Pancreas (tissue), 10 donors: Measurements from ENCODE around the gene PPP2R2C. TPM values are rescaled to one million over a fixed set of nuclear protein-coding genes. Genes with fewer than 3 reads are reported as not detected.
A peak's percentile ranks its signal among the peaks of the same experiment; 100 is the strongest.

Source experiments
- ATAC-seq, 4 donors: fragments of 200-7000 bp; cut with Tn5 transposase; one replicate each; pipeline versions ENCODE4 v1.8.0 to v1.9.1; 2020; ENCODE audit warnings: mild to moderate bottlenecking in 4 of 4, moderate library complexity in 4 of 4
- DNase-seq, 6 donors: peaks; one replicate each; pipeline ENCODE4 v3.0.0-alpha.2; 2020
- FAIRE-seq: peaks from 2 replicates; lab custom pipeline; 2012; peaks lifted over from hg19 to GRCh38; lab: Jason Lieb, UNC
- H3K27ac ChIP-seq, 4 donors: fragments of 200-600 bp; sonication (generic); 1 replicate in 3 of 4; 2 replicates in 1 of 4; pipeline versions ENCODE4 v1.5.0 to v1.8.0; 2020
- H3K27me3 ChIP-seq, 4 donors: fragments of 200-600 bp; one replicate each; pipeline ENCODE4 v1.8.0; 2021
- H3K36me3 ChIP-seq, 3 donors: fragments of 200-600 bp; sonication (generic) in 1 of 3; one replicate each; pipeline versions ENCODE4 v1.5.0 to v1.8.0; 2020 to 2021
- H3K4me1 ChIP-seq, 3 donors: fragments of 200-600 bp; one replicate each; pipeline ENCODE4 v1.8.0; 2021
- H3K4me3 ChIP-seq, 4 donors: fragments of 200-600 bp; sonication (generic) in 2 of 4; one replicate each; pipeline versions ENCODE4 v1.5.0 to v1.8.0; 2020 to 2021
- H3K9me3 ChIP-seq, 4 donors: fragments of 200-600 bp; one replicate each; pipeline ENCODE4 v1.8.0; 2021
- WGBS, 2 donors: extraction: QIAGEN DNeasy Blood & Tissue Kit; methylation state at CpG; one replicate each; pipeline ENCODE4 v1.1.7; 2013; 5-methylcytosine and 5-hydroxymethylcytosine counted together
- intact Hi-C, 3 donors: fragments of 100-400 bp; cut with DNase I; formaldehyde crosslinking; loops; one replicate each; pipeline versions ENCODE4 v1.11.1 to v1.14.2; 2022
- polyA plus RNA-seq, 2 donors: library from polyadenylated mRNA; stranded (reverse); fragments of 200-250 nt; gene quantifications; one replicate each; pipeline ENCODE4 v1.2.3, GENCODE V29; 2013
- total RNA-seq, 6 donors: library from RNA; stranded (reverse); fragmentation: NEBNext Ultra II Directional in 4 of 6; extraction: Animal tissue kit (Norgen Biotek cat#: 25700) in 4 of 6; gene quantifications; one replicate each; pipeline versions ENCODE4 v1.2.1 to v1.2.4, GENCODE V29; 2021 to 2023
- TF ChIP-seq, protein P1 (sequence below), 4 donors: fragments of 200-600 bp; sonication (generic) in 3 of 4; IDR thresholded peaks; one replicate each; pipeline versions ENCODE4 v1.5.0 to v1.8.0; 2021; ENCODE audit warnings: antibody characterized with exemption in 4 of 4
- donor health status: healthy with polysubstance abuse.
- donor health status: DM: no; HTN: no; CAD: no; lungs with moderate emphysema.
- donor health status: DM: no; HTN: no; CAD: no.
- donor health status: control.
- donor health status: control.
- donor health status: Bipolar disorder and iron deficiency.
- donor health status: DM: yes; HTN: yes; CAD: no.
- donor health status: DM: no; HTN: no; CAD: no.
- donor health status: DM: no; HTN: no; CAD: no.
- donor health status: DM: yes; HTN: yes; CAD: no.

The PPP2R2C gene
- total and polyA plus RNA-seq, 8 donors, result 0.05 to 2.0 (median 0.55) TPM

DNA sequence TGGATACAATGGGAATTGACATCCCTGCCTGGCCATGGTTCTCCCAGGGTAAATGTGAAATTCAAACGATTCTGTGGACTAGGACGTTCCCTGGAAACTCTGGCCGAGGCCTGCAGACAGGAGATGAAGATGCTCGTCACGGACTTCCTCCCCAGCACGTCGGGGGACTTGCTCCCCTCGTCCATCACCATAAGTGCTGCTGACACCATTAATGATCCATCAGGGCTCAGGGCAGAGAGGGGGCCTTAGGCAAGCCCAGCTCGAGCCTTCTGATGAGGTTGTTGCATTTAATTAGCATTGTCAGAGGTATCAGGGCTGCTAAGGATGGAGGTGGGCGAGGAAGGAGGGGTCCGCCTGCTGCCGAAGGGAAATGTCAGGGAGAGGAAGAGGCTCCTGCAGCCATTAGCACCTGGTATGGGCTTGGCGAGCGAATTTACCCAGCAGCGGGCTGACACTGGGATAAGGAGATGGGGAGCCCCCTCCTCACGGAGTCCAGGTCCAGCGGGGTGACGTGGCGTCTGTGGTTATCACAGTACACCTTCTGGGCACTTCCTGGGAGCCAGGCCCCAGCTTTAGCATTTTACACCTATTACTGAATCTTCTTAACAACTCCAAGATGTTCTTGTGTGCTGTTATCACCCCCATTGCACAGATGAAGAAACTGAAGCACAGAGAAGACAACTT is 83.1 kb downstream of the PPP2R2C start:
- Histone ChIP-seq H3K27ac (no peak overlapping the region), H3K4me1 (no peaks in the 10 kb centered on the region), H3K9me3 (no peaks in the 10 kb centered on the region), H3K36me3 (no peaks in the 10 kb centered on the region), H3K27me3 (no peaks in the 10 kb centered on the region), H3K4me3 (no peak overlapping the region)
- intact Hi-C loops, result no loop called here
- DNase-seq, result peak in 1 of 6 donors; percentile 10
- no peak for ATAC-seq
- TF ChIP-seq, protein P1, sequence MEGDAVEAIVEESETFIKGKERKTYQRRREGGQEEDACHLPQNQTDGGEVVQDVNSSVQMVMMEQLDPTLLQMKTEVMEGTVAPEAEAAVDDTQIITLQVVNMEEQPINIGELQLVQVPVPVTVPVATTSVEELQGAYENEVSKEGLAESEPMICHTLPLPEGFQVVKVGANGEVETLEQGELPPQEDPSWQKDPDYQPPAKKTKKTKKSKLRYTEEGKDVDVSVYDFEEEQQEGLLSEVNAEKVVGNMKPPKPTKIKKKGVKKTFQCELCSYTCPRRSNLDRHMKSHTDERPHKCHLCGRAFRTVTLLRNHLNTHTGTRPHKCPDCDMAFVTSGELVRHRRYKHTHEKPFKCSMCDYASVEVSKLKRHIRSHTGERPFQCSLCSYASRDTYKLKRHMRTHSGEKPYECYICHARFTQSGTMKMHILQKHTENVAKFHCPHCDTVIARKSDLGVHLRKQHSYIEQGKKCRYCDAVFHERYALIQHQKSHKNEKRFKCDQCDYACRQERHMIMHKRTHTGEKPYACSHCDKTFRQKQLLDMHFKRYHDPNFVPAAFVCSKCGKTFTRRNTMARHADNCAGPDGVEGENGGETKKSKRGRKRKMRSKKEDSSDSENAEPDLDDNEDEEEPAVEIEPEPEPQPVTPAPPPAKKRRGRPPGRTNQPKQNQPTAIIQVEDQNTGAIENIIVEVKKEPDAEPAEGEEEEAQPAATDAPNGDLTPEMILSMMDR (IDR thresholded peaks at IDR 0.05), result no peak
- WGBS, 2 donors, result 47 to 50% methylated on average over 19 of the region's 19 CpGs
- no peak for FAIRE-seq

DNA sequence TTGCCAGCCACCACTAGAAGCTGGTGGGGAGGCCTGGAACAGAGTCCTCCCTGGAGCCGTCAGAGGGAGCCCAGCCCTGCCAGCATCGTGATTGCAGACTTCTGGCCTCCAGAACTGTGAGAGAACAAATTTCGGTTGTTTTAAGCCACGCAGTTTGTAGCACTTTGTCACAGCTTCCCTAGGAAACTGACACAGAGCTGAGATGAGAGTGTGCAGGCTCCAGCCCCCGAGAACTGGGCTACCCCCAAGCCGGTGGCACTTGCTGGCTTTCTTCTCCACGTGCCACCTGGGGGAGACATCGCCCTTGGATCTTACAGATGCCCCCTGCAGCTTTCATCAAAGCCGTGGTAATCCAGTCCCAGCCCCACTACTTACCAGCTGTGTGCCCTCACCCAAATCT is 83.7 kb downstream of the PPP2R2C start:
- no peaks in the 10 kb centered on the region for H3K9me3 ChIP-seq
- H3K27me3 ChIP-seq, result no peaks in the 10 kb centered on the region
- 39 to 40% methylated on average over 9 of the region's 9 CpGs for WGBS, 2 donors
- H3K27ac ChIP-seq, result no peak overlapping the region
- intact Hi-C loops, result no loop called here
- DNase-seq, result peak in 1 of 6 donors; percentile 0
- no peak overlapping the region for H3K4me3 ChIP-seq
- no peak for FAIRE-seq
- H3K36me3 ChIP-seq, result no peaks in the 10 kb centered on the region
- ATAC-seq, result no peak
- TF ChIP-seq, protein P1 (IDR thresholded peaks at IDR 0.05), result no peak
- no peaks in the 10 kb centered on the region for H3K4me1 ChIP-seq

DNA sequence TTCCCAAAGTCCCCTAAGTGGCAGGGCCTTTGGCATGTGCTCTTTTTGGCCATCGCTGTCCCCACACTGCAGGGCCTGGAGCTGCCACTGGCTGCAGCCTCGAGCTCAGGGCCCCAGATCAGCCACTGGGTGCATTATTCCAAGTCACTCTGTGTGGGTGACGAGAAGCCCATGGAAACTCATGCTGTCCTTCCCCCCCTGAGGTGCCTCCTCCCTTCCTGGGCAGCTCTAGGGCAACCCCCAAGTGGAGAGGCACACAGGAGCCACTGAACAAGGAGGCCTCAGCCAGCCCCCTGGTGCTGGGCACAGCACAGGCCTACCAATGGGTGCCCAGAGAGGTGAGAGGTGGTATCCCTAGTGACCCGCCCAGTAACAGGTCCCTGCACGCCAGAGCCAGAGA is 84.5 kb downstream of the PPP2R2C start:
- no peaks in the 10 kb centered on the region for H3K9me3 ChIP-seq
- ATAC-seq, result no peak
- no peak for FAIRE-seq
- intact Hi-C loops, result no loop called here
- no peaks in the 10 kb centered on the region for H3K4me1 ChIP-seq
- no peak overlapping the region for H3K4me3 ChIP-seq
- no peaks in the 10 kb centered on the region for H3K36me3 ChIP-seq
- TF ChIP-seq, protein P1 (IDR thresholded peaks at IDR 0.05), result no peak
- WGBS, 2 donors, result 67 to 73% methylated on average over 5 of the region's 5 CpGs
- DNase-seq, result peak in 1 of 6 donors; percentile 1
- H3K27ac ChIP-seq, result no peak overlapping the region
- H3K27me3 ChIP-seq, result no peaks in the 10 kb centered on the region

DNA sequence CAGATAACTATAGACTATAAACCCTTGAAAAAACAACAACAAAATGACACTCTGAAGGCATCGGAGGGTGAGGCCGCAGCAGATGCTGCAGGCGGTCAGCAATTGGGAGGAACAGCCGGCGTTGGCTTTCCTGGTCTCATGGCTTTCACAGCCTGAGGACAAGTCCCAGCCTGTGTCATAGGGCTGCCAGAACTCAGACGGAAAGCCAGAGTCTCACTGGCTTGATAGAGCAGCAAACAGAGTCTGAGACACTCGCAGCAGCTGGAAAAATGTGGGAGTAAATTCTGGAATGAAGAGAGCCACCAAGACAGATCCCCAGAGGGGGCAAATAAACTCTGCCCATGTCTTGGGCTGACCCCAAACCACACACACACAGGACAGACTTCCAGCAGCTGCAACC is 86.3 kb downstream of the PPP2R2C start:
- H3K4me1 ChIP-seq, result no peaks in the 10 kb centered on the region
- no peak for FAIRE-seq
- no peak overlapping the region for H3K27ac ChIP-seq
- no peak overlapping the region for H3K4me3 ChIP-seq
- H3K36me3 ChIP-seq, result no peaks in the 10 kb centered on the region
- WGBS, 2 donors, result 62 to 70% methylated on average over 7 of the region's 7 CpGs
- TF ChIP-seq, protein P1 (IDR thresholded peaks at IDR 0.05), result no peak
- H3K27me3 ChIP-seq, result no peaks in the 10 kb centered on the region
- peak in 2 of 6 donors; percentile 2 to 11 for DNase-seq
- intact Hi-C loops, result no loop called here
- ATAC-seq, result no peak
- no peaks in the 10 kb centered on the region for H3K9me3 ChIP-seq

DNA sequence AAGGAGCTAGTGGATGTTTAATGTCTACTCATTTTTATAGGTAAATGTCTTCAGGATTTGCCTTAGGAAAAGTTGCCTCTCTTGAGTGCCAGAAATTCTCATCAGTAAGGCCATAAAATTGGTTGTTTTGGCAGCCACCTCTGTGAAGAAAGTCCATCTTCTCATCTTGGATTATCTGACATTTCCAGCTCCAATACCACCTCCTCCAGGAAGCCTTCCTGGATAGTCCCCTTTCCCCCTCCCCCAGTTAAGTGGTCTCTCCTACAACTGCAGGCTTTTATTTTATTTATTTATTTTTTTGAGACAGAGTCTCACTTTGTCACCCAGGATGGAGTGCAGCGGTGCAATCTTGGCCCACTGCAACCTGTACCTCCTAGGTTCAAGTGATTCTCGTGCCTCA is 87.1 kb downstream of the PPP2R2C start:
- FAIRE-seq (no peak), DNase-seq (no peak), ATAC-seq (no peak)
- intact Hi-C loops, result no loop called here
- WGBS, 2 donors, result 83 to 90% methylated on average over 2 of the region's 2 CpGs
- TF ChIP-seq, protein P1 (IDR thresholded peaks at IDR 0.05), result no peak
- Histone ChIP-seq H3K36me3 (no peaks in the 10 kb centered on the region), H3K4me1 (no peaks in the 10 kb centered on the region), H3K4me3 (no peak overlapping the region), H3K9me3 (no peaks in the 10 kb centered on the region), H3K27me3 (no peaks in the 10 kb centered on the region), H3K27ac (no peak overlapping the region)
